ENCODE measurements around the gene NUDT11.

- TF ChIP-seq CTCF (IDR thresholded peaks at IDR 0.05) (no peak), POLR2A (IDR thresholded peaks at IDR 0.05; ENCODE audit: low read depth) (no peak), EP300 (IDR thresholded peaks at IDR 0.05) (no peak), POLR2AphosphoS5 (IDR thresholded peaks at IDR 0.05) (no peak)
These were observed 33.1 kb downstream of the NUDT11 start for GRCh38 chrX:51463322-51463721.
